Epithelial cell of proximal tubule (primary cell): ENCODE measurements around the gene IZUMO4. TPM values are rescaled to one million over a fixed set of nuclear protein-coding genes. Genes with fewer than 3 reads are reported as not detected.

Experiments
- DNase-seq: peaks from one replicate; pipeline ENCODE4 v3.0.0-alpha.2; 2011; ENCODE audit warnings: low read depth
- H3K4me3 ChIP-seq: 2 replicates; pipeline ENCODE4 v1.5.1; 2011; ENCODE audit warnings: low read depth, mild to moderate bottlenecking, low read length
- CTCF ChIP-seq: conservative IDR thresholded peaks from 2 replicates; pipeline ENCODE4 v1.5.1; 2012; ENCODE audit warnings: low read depth, mild to moderate bottlenecking, low read length
- total RNA-seq: library from RNA; depleted of rRNA; stranded (reverse); fragments of >200 nt; gene quantifications from 2 replicates; pipeline ENCODE4 v1.2.3, GENCODE V29; 2015

The IZUMO4 gene
- total RNA-seq, 1 donor from 2014 or later, result 5.2 TPM

- no peak overlapping the region for H3K4me3 ChIP-seq
- DNase-seq, result no peak
- no peak for TF ChIP-seq CTCF
Measured at GRCh38 chr19:2064788-2065524, 31.8 kb upstream of the IZUMO4 start.

- no peak for TF ChIP-seq CTCF
- no peak for DNase-seq
- H3K4me3 ChIP-seq, result no peak overlapping the region
Measured at GRCh38 chr19:2070436-2070827, 26.3 kb upstream of the IZUMO4 start.

- no peak overlapping the region for H3K4me3 ChIP-seq
- no peak for DNase-seq
- TF ChIP-seq CTCF, result no peak
Measured at GRCh38 chr19:2070986-2071673, 25.6 kb upstream of the IZUMO4 start.

GRCh38 chr19:2072757-2073551 lies 23.8 kb upstream of the IZUMO4 start:
- DNase-seq, result no peak
- H3K4me3 ChIP-seq, result no peak overlapping the region
- no peak for TF ChIP-seq CTCF

- no peak overlapping the region for H3K4me3 ChIP-seq
- no peak for TF ChIP-seq CTCF
- no peak for DNase-seq
Measured at GRCh38 chr19:2076526-2076944, 20.2 kb upstream of the IZUMO4 start.

- H3K4me3 ChIP-seq, result no peak overlapping the region
- no peak for TF ChIP-seq CTCF
- DNase-seq, result no peak
Measured at GRCh38 chr19:2077398-2077797, 19.3 kb upstream of the IZUMO4 start.
